Ovary (tissue), 9 donors: ENCODE results near the gene TMEM61. TPM values are rescaled to one million over a fixed set of nuclear protein-coding genes. Genes with fewer than 3 reads are reported as not detected.

Source experiments
- DNase-seq, 5 donors: peaks; one replicate each; pipeline ENCODE4 v3.0.0-alpha.2; 2019 to 2020
- H3K27ac ChIP-seq, 2 donors: fragments of 200-600 bp; one replicate each; pipeline versions ENCODE4 v1.5.1 to v1.8.0; 2019 to 2022
- H3K27me3 ChIP-seq: fragments of 200-600 bp; one replicate; pipeline ENCODE4 v1.8.0; 2022
- H3K36me3 ChIP-seq: fragments of 200-600 bp; sonication (generic); one replicate; pipeline ENCODE4 v1.5.1; 2019
- H3K4me1 ChIP-seq: one replicate; pipeline ENCODE4 v1.8.1; 2013; ENCODE audit warnings: mild to moderate bottlenecking, moderate library complexity; ENCODE audit not compliant: insufficient read depth
- H3K4me3 ChIP-seq: fragments of 200-600 bp; sonication (generic); one replicate; pipeline ENCODE4 v1.5.1; 2017
- H3K9me3 ChIP-seq, 2 donors: fragments of 200-600 bp in 1 of 2; sonication (generic) in 1 of 2; one replicate each; pipeline versions ENCODE4 v1.5.1 to v1.8.1; 2013 to 2019; ENCODE audit warnings: mild to moderate bottlenecking in 1 of 2, moderate library complexity in 1 of 2
- EP300 ChIP-seq: sonication (generic); formaldehyde crosslinking; IDR thresholded peaks from one replicate; pipeline ENCODE4 v1.6.1; 2017; ENCODE audit warnings: antibody characterized with exemption
- POLR2A ChIP-seq: fragments of 450-650 bp; IDR thresholded peaks from one replicate; pipeline ENCODE4 v1.6.1; 2017; ENCODE audit warnings: antibody characterized with exemption, mild to moderate bottlenecking, moderate library complexity
- WGBS, 3 donors: extraction: QIAGEN DNeasy Blood & Tissue Kit in 1 of 3; methylation state at CpG; one replicate each; pipeline versions ENCODE4 v1.1.5 to v1.1.7; 2013 to 2017; 5-methylcytosine and 5-hydroxymethylcytosine counted together
- intact Hi-C, 4 donors: fragments of 100-400 bp; cut with DNase I; formaldehyde crosslinking; loops; one replicate each; pipeline versions ENCODE4 v1.11.0 to v1.15.1; 2022 to 2023
- polyA plus RNA-seq, 2 donors: library from polyadenylated mRNA; stranded (reverse); fragments of 200-250 nt in 1 of 2; fragments of 350-450 nt in 1 of 2; fragmentation: Illumina TruSeq in 1 of 2; extraction: RNeasy Lipid Tissue Mini Kit (QIAGEN cat#74804) in 1 of 2; gene quantifications; one replicate each; pipeline ENCODE4 v1.2.3, GENCODE V29; 2013 to 2014
- total RNA-seq, 7 donors: library from RNA; depleted of rRNA in 2 of 7; stranded (reverse); fragments of >200 nt in 2 of 7; fragmentation: NEBNext Ultra II Directional in 3 of 7; extraction: Animal tissue kit (Norgen Biotek cat#: 25700) in 3 of 7; gene quantifications; one replicate each; pipeline versions ENCODE4 v1.1.0 to v1.2.4, GENCODE V29; 2016 to 2023
- TF ChIP-seq, protein P1 (sequence below), 3 donors: fragments of 450-650 bp in 2 of 3; fragments of 200-600 bp in 1 of 3; IDR thresholded peaks; one replicate each; pipeline versions ENCODE4 v1.5.1 to v1.8.0; 2016 to 2022; ENCODE audit warnings: antibody characterized with exemption in 3 of 3, mild to moderate bottlenecking in 1 of 3
- donor health status: DM: no; HTN: no; CAD: no; lungs with moderate emphysema.
- donor health status: DM: no; HTN: no; CAD: no.
- donor health status: Bipolar disorder and iron deficiency.
- donor health status: DM: yes; HTN: yes; CAD: no.
- donor health status: DM: no; HTN: no; CAD: no.
- donor health status: DM: yes; HTN: yes; CAD: no.

Gene TMEM61
- total and polyA plus RNA-seq, 9 donors = 0.22 to 2.9 (median 0.61) TPM; not detected in 3

GRCh38 chr1:54979327-54979891 is 1.0 kb upstream of the TMEM61 start:
- intact Hi-C loops = no loop called here
- 36 to 91% (median 61%) methylated on average over 5 of the region's 5 CpGs for WGBS, 3 donors
- H3K4me1 ChIP-seq = no peaks in the 10 kb centered on the region
- H3K27me3 ChIP-seq = no peaks in the 10 kb centered on the region
- no peak for DNase-seq
- no peaks in the 10 kb centered on the region for H3K36me3 ChIP-seq
- TF ChIP-seq EP300 (no peak), POLR2A (no peak)
- TF ChIP-seq, protein P1, sequence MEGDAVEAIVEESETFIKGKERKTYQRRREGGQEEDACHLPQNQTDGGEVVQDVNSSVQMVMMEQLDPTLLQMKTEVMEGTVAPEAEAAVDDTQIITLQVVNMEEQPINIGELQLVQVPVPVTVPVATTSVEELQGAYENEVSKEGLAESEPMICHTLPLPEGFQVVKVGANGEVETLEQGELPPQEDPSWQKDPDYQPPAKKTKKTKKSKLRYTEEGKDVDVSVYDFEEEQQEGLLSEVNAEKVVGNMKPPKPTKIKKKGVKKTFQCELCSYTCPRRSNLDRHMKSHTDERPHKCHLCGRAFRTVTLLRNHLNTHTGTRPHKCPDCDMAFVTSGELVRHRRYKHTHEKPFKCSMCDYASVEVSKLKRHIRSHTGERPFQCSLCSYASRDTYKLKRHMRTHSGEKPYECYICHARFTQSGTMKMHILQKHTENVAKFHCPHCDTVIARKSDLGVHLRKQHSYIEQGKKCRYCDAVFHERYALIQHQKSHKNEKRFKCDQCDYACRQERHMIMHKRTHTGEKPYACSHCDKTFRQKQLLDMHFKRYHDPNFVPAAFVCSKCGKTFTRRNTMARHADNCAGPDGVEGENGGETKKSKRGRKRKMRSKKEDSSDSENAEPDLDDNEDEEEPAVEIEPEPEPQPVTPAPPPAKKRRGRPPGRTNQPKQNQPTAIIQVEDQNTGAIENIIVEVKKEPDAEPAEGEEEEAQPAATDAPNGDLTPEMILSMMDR (IDR thresholded peaks at IDR 0.05) = no peak
- H3K4me3 ChIP-seq = no peak overlapping the region
- H3K9me3 ChIP-seq = no peaks in the 10 kb centered on the region
- H3K27ac ChIP-seq = no peak overlapping the region

DNA sequence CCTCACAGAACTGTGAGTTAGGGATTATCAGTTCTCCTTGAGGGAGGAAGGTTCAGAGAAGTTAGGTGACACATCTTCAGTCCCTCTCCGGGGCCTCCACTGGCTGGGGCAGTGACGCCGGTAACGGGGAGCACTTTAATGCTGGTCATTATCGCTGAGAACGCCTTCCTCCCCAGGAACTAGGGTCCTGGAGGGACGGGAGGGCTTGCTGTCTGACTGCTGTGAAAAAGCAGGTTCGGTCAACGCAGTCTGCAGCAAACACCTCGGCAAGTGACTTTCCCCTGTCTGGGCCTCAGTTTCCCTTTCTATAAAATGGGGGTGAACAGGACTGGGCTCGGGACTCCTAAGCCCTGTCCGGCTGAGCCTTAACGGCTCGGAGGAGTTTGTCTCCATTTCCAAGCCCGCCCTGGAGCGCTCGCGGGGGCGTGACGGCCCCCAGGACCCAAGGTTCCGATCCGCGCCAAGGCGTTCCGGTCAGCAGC is 341 bp upstream of the TMEM61 start:
- H3K36me3 ChIP-seq = no peaks in the 10 kb centered on the region

GRCh38 chr1:54981466-54981865 is 1.0 kb downstream of the TMEM61 start:
- no peak overlapping the region for H3K27ac ChIP-seq
- DNase-seq = no peak
- H3K27me3 ChIP-seq = no peaks in the 10 kb centered on the region

More for the DNA sequence above, 341 bp upstream of the TMEM61 start:
- intact Hi-C loops = no loop called here
- TF ChIP-seq EP300 (no peak), POLR2A (no peak)
- TF ChIP-seq, protein P1 (IDR thresholded peaks at IDR 0.05) = no peak
- Histone ChIP-seq H3K27ac (no peak overlapping the region), H3K9me3 (no peaks in the 10 kb centered on the region), H3K27me3 (no peaks in the 10 kb centered on the region), H3K4me1 (no peaks in the 10 kb centered on the region), H3K4me3 (peak overlapping the region; percentile 16)
- WGBS, 3 donors = 6 to 14% (median 11%) methylated on average over 25 of the region's 25 CpGs
- DNase-seq = no peak

GRCh38 chr1:54982739-54983138 is 2.3 kb downstream of the TMEM61 start:
- Histone ChIP-seq H3K4me3 (no peak overlapping the region), H3K4me1 (no peaks in the 10 kb centered on the region), H3K36me3 (no peaks in the 10 kb centered on the region), H3K27ac (no peak overlapping the region), H3K9me3 (no peaks in the 10 kb centered on the region), H3K27me3 (no peaks in the 10 kb centered on the region)
- TF ChIP-seq EP300 (no peak), POLR2A (no peak)
- TF ChIP-seq, protein P1 (IDR thresholded peaks at IDR 0.05) = no peak
- intact Hi-C loops = no loop called here
- no peak for DNase-seq

More at GRCh38 chr1:54981466-54981865, 1.0 kb downstream of the TMEM61 start:
- Histone ChIP-seq H3K4me1 (no peaks in the 10 kb centered on the region), H3K36me3 (no peaks in the 10 kb centered on the region), H3K4me3 (no peak overlapping the region), H3K9me3 (no peaks in the 10 kb centered on the region)
- WGBS, 3 donors = 91 to 94% (median 92%) methylated on average over 8 of the region's 8 CpGs
- intact Hi-C loops = no loop called here
- TF ChIP-seq EP300 (no peak), POLR2A (no peak)
- TF ChIP-seq, protein P1 (IDR thresholded peaks at IDR 0.05) = no peak
